Measurements from ENCODE around the gene GLI3. TPM values are rescaled to one million over a fixed set of nuclear protein-coding genes. Genes with fewer than 3 reads are reported as not detected.

Gene GLI3
- total and polyA plus RNA-seq, 12 donors: 0.51 to 9.1 (median 5.3) TPM

DNA sequence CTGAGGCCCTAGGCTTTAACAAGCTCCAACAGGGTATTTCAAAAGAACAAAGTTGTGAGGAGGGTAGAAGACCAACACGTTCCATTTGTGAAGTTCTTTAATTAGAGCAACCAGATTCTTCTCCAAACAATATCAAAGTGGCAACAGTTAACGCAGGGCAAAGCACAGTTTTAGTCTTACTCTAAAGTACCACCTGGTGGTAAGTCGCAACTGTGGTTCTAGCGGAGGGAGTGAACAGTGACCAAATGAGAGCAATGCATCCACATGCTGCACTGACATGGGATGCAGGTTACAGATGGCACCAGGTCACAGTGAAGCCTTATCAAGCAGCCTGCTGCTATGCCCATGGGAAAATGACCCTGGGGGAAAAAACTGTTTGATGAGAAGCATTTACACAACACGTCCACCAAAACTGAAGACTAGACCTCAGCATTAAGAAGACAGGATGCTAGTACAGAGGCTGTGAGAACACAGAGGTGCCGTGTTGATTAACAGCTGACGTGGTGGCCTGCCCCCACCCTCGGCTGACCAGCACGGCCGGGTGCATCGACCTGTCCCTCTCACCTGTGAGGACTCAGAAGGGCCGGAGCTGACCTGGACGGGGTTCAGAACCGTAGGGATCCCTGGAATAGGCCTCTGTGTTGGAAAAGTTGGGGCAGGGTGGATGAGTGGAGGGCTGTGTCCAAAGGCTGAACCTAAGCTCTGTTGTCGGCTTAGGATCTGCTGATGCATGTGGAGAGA, 211.2 kb downstream of the GLI3 start:
- Histone ChIP-seq H3K27me3 (no peaks in the 10 kb centered on the region), H3K4me3 (no peak overlapping the region), H3K27ac (no peak overlapping the region), H3K9me3 (no peaks in the 10 kb centered on the region), H3K36me3 (peaks cover 0 to 39% (median 0%) of the 10 kb centered on the region in 9 donors), H3K4me1 (no peaks in the 10 kb centered on the region)
- intact Hi-C loops (cut with DNase I): no loop called here
- DNase-seq (no peak), ATAC-seq (no peak)
- WGBS, 2 donors: 94 to 95% methylated on average over 15 of the region's 15 CpGs
- TF ChIP-seq CTCF (IDR thresholded peaks at IDR 0.05): no peak

DNA sequence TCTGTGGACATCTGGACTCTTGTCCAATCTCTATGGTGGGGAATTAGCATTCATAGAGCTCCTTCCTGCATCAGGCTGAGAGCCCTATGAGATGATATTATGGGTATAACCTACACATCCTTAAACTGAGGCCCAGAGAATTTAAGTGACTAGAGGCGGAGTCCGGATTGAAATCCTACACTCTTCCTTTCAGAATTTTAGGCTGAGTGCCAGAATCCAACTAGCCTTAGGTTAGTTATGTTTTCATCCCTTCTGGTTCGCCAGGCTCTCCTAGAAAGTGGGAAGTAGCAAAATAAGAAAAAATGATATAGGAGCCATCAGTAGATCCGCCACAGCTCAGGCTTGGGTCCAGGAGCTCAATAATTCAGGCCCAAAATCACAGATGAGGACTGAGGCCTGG, 212.5 kb downstream of the GLI3 start:
- Histone ChIP-seq H3K9me3 (no peaks in the 10 kb centered on the region), H3K27ac (no peak overlapping the region), H3K4me3 (no peak overlapping the region), H3K4me1 (no peaks in the 10 kb centered on the region), H3K27me3 (no peaks in the 10 kb centered on the region), H3K36me3 (peaks cover 0 to 42% (median 0%) of the 10 kb centered on the region in 9 donors)
- intact Hi-C loops (cut with DNase I): no loop called here
- no peak for TF ChIP-seq CTCF (IDR thresholded peaks at IDR 0.05)
- DNase-seq: no peak
- no peak for ATAC-seq
- WGBS, 2 donors: 92 to 94% methylated on average over 4 of the region's 4 CpGs

DNA sequence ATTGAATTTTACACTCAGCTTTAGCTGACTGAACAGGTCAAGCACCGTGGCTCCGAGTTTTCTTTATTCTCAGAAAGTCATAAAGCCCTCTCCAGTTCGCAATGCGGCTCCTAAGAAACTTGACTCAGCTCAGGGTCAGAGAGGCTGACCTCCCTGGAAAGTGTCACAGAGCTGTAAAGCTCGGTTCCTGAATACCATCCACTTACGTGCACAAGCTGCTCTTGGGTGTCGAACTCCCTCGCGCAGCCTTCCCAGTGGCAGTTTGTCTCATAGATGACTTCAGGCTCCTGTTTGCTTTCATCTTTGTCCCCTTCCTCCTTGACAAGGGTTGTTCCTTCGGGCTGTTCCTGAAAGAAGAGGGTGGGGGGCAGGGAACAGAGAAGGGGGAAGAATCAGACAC, 213.7 kb downstream of the GLI3 start:
- 84 to 89% methylated on average over 10 of the region's 10 CpGs for WGBS, 2 donors
- Histone ChIP-seq H3K9me3 (no peaks in the 10 kb centered on the region), H3K27ac (no peak overlapping the region), H3K4me3 (no peak overlapping the region), H3K27me3 (no peaks in the 10 kb centered on the region), H3K4me1 (no peaks in the 10 kb centered on the region), H3K36me3 (peaks cover 0 to 52% (median 0%) of the 10 kb centered on the region in 9 donors)
- no peak for TF ChIP-seq CTCF (IDR thresholded peaks at IDR 0.05)
- intact Hi-C loops (cut with DNase I): no loop called here
- no peak for DNase-seq
- no peak for ATAC-seq

- H3K36me3 ChIP-seq: peaks cover 0 to 52% (median 0%) of the 10 kb centered on the region in 9 donors
- H3K4me1 ChIP-seq: no peaks in the 10 kb centered on the region
- TF ChIP-seq CTCF (IDR thresholded peaks at IDR 0.05): no peak
- no peak overlapping the region for H3K4me3 ChIP-seq
- ATAC-seq: no peak
- 87 to 96% methylated on average over 2 of the region's 2 CpGs for WGBS, 2 donors
- H3K27me3 ChIP-seq: no peaks in the 10 kb centered on the region
- DNase-seq: no peak
- no peak overlapping the region for H3K27ac ChIP-seq
- no peaks in the 10 kb centered on the region for H3K9me3 ChIP-seq
- intact Hi-C loops (cut with DNase I): no loop called here
Observed at GRCh38 chr7:42022791-42023190, 214.2 kb downstream of the GLI3 start.
